Measurements from ENCODE around the gene ACACB.
"Not testable (repeated sequence)": the region's sequence is repeated elsewhere in the genome, so short reads cannot be mapped to it uniquely, and the experiment has no call there.

ACACB gene

DNA sequence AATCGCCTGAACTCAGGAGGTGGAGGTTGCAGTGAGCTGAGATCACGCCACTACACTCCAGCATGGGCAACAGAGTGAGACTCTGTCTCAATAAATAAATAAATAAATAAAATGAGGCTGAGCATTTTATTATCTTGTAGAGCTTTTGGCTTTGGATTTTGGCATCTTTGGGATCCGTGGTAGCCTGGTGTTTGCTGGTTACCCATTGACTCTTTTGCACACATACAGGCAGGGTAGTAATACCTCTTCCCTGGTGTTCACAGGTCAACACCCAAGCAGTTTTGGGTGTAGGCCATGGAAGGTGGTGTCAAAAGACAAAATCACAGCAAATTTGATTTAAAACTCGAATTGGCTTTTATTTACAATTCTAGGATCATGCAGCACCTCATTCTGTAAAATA is 27.8 kb downstream of the ACACB start:
- no peak for DNase-seq

DNA sequence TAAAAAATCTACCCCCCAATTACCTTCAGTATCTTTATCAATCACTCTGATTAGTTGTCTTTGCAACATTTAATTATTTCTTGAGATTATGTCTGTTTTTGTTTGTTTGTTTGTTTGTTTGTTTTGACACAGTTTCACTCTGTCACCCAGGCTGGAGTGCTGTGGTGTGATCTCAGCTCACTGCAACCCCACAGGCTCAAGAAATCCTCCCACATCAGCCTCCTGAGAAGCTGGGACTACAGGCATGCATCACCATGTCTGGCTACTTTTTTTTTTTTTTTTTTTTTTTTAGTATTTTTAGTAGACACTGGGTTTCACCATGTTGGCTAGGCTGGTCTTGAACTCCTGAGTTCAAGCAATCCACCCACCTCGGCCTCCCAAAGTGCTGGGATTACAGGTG is 30.7 kb downstream of the ACACB start:
- not testable (repeated sequence) for DNase-seq

DNA sequence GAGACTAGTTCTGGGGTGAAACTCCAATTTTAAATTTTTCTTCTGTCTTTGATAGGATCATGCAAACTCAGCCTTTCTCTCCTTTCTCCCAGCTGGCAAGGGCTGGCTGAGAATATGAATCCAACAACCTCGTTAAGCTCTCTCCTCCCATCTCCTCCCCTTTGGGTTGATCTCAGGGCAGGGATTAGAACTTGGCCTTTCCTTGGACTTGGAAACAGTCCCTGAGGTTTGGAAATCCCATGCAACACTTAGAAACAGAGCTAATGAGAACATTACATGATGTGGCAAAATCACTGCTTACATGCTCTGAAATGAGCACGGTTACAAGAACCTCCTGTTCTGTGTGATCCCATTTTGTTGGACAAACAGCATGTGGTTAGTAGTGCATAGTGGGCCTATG is 31.6 kb downstream of the ACACB start:
- DNase-seq = no peak

DNA sequence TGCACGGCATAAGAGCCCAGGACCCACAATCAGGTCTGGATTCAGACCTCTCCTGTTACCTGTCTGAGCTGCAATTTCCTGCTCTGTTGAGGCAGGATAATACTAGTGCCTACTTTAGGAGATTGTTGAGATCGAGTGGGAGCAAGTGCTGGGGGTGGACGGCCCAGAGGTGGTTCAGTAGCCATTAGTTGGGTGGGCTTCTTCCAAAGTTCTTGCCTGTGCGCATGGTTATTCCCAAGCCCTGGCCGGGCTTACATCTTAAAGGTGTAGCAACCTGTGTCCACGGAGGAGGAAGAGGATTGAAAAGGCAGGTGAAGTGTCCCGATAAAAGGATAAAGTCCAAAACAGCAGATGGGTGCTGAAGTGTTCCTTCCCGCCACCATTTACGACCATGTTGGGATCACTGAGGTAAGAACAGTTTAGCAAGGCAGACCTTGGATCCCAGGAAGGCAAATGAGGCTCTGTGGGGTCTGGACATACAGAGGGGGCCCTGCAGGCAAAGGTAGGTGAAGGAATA is 33.8 kb downstream of the ACACB start:
- no peak for DNase-seq

DNA sequence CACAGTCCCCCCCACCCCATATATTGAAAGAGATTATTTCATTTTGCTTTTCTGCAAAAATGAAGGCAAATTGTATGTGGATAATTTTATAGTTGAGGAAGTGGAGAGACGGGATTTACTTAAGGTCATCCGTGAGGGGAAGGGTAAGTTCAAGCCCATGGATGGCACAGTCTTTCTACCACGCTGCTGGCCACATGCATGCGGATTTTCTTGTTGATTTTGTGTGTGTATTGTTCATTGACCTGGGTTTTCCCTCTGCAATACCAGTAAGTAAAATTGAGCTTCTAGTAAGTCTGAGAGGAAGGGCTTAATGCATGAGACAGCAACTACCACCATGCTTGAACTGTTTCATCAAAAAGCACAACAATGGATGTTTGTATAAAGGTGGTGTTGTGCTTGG is 35.1 kb downstream of the ACACB start:
- DNase-seq = no peak

DNA sequence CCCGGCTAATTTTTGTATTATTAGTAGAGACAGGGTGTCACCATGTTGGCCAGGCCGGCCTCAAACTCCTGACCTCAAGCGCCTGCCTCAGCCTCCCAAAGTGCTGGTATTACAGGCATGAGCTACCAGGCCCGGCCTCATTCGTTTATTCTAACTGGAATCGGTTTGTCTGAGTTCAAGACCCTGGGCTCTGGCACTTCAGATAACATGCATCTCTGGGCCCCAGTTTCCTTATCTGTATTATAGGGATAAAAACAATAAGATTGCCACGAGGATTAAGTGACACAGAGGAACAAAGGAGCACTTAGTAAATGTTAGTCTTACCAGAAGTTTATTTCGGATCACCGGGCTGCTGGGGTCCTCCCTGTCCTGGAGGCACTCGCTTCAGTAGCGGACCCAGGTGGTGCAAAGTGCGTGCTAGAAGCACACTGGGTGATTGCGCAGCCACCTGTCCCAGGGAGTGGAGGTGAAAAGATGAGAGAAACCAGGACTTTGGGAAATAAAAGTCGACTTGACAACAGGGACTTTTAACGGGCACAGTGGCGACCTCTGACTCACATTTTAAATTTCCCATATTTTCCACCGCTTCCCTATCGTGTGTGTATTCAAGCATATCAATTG is 37.5 kb downstream of the ACACB start:
- no peak for DNase-seq

DNA sequence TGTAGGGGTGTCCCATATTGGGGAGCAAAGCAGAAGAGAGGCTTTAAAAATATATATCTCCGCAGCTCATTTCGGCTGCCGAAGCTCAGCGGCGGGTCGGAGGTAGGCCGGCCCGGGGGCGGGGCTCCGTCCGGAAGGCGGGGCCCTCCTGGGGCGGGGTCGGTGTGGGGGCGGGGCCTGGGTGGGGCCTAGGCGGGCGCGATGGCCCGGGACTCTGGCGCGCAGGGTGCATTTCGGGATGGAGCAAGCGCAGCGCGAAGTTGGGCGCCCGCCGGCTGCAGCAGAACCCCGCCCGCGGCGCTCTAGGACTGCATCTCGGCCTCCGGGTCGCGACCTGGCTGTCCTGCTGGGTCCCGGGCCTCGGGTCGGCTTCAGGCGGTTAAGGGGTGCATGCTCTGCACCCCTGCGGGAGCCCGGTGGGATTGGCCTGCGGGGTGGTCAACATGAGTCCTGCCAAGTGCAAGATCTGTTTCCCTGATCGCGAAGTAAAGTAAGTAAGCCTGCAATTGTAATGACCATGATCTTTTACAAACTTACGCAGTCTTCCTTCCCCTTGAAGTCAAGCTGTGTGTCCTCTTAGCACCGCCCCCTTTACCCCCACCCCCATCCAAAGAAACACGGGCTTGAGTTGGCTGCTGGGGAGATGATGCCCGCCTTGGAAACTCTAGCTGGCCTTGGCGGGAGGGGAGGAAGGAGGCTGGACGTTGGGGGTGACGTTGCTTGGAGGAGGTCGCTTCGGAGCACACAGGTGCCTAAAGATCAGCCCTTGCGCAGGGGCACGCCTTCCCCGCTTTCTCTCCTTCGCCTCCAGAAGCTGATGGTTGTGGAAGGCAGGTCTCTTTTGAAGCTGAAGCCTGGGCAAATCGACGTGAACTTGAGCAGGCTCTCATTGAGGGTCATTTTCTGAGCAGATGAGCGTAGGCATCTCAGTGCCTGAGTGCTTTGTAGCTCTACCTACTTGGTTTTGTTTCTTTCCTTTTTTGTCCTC is 38.4 kb downstream of the ACACB start:
- peak; percentile 66 for DNase-seq

DNA sequence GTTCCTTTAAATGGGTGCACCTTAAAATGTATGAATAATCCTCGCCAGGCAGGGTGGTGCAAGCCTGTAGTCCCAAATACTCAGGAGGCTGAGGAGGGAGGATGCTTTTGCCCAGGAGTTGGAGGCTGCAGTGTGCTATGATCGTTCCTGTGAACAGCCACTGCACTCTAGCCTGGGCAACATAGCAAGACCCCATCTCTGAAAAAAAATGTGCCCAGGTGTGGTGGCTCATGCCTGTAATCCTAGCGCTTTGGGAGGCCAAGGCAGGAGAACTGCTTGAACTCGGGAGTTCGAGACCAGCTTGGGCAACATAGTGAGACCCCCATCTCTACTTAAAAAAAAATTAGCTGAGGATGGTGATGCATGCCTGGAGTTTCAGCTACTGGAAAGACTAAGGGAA is 39.6 kb downstream of the ACACB start:
- DNase-seq = no peak

DNA sequence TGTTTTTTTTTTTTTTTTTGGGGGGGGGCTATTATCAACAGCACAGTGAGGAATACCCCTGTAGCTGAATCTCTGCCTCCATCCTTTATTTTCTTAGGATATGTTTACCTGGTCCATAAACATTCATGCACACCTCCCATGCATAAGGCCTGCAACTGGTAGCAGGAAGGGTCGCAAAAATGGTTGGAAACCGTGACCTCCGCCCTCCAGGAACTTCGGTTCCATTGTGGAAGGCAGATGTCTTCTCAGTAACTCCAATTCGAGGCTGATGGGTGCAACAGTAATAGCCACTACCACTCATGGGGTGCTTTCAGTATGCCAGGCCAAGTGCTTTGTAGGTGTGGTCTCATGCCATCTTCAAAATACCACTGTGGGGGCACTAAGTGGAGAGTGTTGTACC is 40.2 kb downstream of the ACACB start:
- no peak for DNase-seq

DNA sequence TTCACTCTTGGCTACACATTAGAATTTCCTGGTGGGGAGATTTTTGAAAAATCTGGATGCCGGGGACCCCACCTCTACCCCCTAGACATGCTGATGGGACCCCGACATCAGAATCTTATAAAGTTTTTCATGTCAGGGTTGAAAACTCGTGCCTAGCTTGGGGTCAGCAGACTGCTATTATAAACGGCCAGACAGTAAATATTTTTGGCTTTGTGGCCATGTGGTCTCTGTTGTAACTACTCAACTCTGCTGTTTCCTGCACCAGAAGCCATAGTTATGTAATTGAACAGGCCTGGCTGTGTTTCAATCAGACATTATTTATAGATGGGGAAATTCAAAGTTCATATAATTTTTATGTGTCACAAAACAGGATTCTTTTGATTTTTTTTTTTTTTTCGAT is 41.6 kb downstream of the ACACB start:
- no peak for DNase-seq

DNA sequence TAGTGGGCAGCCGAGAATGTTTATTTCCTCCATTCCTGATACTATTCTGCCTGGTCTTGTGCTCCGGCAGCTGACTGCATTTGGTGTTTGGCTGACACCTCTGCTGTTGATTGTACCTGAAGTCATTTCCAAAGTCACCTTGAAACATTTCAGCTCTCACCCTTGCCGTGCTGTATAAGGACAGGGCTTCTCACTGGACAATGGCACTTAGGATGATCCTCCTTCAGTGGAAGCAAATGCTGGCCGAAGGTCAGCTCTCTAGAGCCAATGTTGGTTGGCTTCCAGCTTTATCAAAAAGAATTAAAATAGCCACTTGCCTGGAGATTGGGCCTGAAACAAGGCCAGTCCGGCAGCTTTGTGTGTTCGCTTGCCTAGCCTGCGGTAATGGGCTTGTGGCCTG is 44.0 kb downstream of the ACACB start:
- no peak for DNase-seq

DNA sequence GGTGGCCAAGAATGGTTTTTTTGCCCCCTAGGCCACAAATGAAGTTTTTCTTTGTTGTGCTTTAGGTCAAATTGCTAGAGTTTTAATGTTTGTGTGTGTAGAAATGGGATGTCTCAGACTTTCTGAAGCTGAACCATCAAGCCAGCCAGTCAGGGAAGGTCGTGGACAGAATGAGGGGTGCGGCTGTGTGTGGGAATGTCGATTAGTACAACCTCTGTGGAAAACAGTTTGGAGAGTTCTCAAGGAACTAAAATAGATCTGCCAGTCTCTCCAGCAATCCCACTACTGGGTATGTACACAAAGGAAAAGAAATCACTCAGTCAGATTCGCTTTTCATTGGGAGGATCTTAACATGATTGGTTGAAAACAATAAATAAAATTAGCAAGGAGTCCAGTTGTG is 44.5 kb downstream of the ACACB start:
- DNase-seq = no peak

DNA sequence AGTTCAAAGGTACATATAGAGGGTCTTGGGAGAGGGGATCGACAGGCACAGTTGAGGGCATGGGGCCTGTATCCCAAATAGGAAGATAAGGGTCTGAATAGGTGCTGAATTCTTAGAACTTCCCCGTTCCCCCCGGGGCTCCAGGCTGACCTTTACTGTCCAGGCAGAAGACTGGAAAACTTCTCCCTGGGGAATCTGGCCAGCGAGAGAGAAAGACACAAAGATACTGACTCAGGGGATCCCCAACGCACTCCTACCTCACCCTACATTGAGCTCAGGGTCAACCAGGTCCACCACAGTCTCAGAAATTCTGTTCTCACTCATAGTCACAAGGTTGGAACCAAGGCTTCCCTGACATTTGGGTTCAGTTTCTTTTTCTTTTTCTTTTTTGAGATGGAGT is 46.2 kb downstream of the ACACB start:
- DNase-seq = no peak

DNA sequence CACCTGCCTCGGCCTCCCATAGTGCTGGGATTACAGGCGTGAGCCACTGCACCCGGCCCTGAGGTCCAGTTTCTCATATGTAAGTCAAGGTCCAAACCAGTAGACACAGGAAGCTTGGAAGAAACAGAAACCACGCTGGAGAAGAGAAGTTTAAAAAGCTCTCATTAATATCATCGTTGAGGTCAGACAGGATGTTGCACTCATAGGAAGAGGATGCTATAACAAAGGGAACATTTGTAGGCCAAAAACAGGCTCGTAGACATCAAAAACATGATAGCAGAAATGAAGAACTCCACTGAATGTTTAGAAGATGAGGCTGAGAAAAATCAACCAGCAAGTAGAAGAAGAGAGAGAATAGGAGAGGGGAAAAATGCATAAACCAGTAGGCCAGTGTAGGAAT is 46.8 kb downstream of the ACACB start:
- no peak for DNase-seq

DNA sequence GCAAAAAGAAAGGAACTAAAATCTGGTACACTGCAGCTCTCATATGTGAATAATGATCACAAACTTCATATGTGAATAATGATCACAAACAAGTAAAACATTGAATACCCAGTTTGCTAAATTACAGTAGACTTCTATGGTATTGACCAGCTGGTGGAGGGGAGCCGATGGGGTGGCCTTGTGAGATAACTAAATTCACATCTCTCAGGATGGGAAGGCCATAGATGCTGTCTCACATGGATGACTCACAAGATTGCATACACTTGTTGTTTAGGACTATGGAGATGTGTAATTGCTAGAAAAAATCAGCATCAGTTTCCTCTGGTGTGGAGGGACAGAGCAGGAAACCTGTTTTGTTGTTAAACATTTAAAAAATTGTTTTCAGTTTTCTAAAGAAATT is 49.2 kb downstream of the ACACB start:
- DNase-seq = no peak

DNA sequence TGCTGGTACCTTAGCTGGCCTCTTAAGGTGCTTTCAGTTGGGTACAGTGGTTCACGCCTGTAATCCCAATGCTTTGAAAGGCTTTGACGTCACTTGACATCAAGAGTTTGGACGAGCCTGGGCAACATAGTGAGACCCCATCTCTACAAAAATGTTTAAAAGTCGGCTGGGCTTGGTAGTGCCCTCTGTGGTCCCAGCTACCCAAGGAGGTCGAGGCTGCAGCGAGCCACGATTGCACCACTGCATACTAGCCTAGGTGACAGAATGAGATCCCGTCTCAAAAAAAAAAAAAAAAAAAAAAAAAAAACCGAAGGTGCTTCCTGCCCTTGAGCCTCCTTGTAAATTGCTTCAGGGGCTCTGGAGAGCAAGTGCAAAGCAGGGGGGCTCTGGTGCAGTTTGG is 50.0 kb downstream of the ACACB start:
- no peak for DNase-seq

DNA sequence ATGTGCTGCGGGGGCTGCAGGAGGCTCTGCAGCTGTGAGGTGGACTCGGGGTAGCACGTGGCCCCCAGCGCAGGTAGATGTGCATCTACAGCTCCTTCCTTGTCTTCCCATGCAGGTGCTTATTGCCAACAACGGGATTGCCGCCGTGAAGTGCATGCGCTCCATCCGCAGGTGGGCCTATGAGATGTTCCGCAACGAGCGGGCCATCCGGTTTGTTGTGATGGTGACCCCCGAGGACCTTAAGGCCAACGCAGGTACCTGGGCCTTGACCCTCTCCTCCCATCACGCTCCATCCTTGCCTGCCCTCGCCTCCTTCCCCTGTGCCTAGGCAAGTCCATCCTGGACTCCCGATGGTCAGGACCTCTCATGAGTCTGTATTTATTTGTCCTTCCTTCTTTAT is 51.4 kb downstream of the ACACB start:
- DNase-seq = no peak

DNA sequence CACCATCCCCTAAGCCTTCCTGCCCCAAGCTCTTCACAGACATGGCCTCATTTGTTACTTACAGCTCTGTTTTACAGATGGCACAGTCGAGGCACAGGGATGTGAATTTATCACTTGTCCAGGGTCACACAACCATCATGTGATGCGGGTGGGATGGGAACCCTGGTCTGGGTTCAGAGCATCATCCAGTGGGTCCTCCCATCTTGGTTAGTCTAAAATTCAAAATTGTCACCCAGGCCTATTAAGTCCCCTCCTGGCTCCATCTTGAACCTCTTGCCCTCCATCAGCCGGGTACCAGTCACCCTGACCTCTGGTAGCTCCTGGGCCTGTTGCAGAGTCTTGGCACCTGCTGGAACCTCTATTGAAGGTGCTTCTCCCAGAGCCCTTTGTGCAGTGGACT is 52.9 kb downstream of the ACACB start:
- no peak for DNase-seq

DNA sequence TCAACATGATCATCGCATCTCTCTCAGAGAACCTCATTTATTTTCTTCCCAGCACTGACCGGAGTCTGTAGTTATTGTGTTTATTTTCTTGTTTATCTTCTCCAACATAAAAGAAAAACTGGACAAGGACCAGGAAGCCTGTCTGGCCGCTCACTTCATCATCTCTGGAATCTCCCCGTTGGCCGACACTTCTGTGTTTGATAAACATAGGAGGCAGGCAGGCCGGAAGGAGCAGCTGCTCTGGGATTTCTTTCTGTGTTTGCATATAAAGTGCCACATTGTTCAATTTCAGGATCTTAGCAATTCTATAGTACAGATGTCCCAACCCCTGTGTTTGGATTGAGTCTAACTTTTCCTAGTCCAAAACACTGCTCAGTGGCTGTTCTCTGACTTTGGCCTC is 53.3 kb downstream of the ACACB start:
- DNase-seq = no peak

DNA sequence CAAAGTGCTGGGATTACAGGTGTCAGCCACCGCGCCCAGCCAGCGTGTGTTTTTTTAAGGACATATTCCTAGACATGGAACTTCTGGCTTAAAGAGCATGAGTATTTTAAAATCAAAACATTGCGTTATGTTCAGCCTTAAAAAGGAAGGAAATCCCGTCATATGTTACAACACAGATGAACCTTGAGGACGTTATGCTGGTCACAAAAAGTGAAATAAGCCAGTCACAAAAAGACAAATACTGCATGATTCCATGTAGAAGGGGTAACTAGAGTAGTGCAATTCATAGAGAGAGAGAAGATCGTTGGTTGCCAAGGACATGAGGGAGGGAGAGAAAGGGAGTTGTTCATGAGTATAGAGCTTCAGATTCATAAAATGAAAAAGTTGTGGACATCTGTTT is 53.9 kb downstream of the ACACB start:
- no peak for DNase-seq

DNA sequence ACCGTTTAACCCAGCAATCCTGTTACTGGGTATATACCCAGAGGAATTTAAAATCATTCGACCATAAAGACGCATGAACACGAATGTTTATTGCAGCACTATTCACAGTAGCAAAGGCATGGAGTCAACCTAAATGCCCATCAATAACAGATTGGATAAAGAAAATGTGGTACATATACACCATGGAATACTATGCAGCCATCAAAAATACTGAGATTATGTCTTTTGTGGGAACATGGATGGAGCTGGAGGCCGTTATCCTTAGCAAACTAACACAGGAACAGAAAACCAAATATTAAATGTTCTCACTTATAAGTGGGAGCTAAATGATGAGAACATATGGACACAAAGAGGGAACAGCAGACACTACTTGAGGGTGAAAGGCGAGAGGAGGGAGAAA is 56.4 kb downstream of the ACACB start:
- not testable (repeated sequence) for DNase-seq

DNA sequence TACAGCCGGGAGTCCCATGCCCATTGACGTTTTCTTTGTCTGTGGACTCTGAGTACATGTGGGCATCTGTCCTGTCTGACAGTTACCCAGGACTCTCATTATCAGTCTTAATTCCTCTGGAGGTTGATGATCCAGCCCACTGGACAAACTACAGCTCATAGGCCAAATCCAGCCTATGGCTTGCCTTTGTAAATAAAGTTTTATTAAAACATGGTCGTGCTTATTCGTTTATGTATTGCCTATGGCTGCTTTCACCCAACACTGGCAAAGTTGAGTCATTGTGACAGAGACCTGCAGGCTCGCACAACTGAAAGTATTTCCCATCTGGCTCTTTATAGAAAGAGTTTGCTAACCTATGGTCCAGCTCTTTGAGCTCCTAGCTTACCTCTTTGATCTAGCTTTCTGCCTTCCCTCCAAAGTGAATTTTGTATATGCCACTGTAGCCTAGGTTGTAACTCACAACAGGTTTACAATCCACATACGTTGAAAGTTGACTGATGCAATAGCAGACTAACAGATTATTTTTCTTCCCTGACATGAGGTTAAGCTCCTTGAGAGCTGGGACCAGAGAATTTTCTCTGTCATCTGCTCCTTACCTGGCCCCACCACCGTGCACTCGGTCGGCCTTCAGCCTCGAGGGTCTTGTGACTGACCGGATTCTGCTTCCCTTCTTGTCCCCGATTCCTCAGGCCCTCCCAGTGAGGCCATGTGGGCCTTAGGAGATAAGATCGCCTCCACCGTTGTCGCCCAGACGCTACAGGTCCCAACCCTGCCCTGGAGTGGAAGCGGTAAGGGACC is 57.3 kb downstream of the ACACB start:
- DNase-seq = no peak

DNA sequence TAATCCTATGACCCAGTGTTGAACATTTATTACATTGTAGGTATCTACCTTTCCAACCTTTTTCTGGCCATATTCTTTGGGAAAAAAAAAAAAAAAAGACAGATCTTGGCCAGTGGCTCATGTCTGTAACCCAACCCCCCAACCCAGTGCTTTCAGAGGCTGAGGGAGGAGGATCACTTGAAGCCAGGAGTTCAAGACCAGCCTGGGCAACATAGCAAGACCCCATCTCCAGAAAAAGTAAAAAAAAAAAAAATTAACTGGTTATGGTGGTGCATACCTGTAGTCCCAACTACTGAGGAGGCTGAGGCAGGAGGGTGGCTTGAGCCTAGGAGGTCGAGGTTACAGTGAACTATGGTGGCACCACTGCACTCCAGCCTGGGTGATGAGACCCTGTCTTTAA is 58.1 kb downstream of the ACACB start:
- no peak for DNase-seq
